Neuronal stem cell (in vitro differentiated cells): Measurements from ENCODE around the gene SIGLEC1.
A peak's percentile ranks its signal among the peaks of the same experiment; 100 is the strongest.

ENCODE experiments used
- DNase-seq: peaks from one replicate; pipeline ENCODE4 v3.0.0-alpha.2; 2013; ENCODE audit warnings: low spot score
- H2AFZ ChIP-seq: one replicate; pipeline ENCODE4 v1.6.1; 2013; ENCODE audit warnings: mild to moderate bottlenecking, low read length, inconsistent platforms
- H2AK5ac ChIP-seq: 2 replicates; pipeline ENCODE4 v1.6.1; 2013; ENCODE audit warnings: low read depth, mild to moderate bottlenecking, inconsistent platforms, low read length, moderate library complexity, mixed read lengths
- H2BK120ac ChIP-seq: 2 replicates; pipeline ENCODE4 v1.6.1; 2013; ENCODE audit warnings: low read depth, mild to moderate bottlenecking, inconsistent platforms, low read length, moderate library complexity, mixed read lengths
- H2BK12ac ChIP-seq: one replicate; pipeline ENCODE4 v1.6.1; 2013; ENCODE audit warnings: low read length, inconsistent platforms
- H2BK15ac ChIP-seq: 2 replicates; pipeline ENCODE4 v1.6.1; 2013; ENCODE audit warnings: mild to moderate bottlenecking, low read length, inconsistent platforms, mixed read lengths
- H2BK5ac ChIP-seq: one replicate; pipeline ENCODE4 v1.6.1; 2013; ENCODE audit warnings: inconsistent platforms, mild to moderate bottlenecking, low read length, moderate library complexity
- H3K14ac ChIP-seq: one replicate; pipeline ENCODE4 v1.6.1; 2013; ENCODE audit warnings: low read length, inconsistent platforms
- H3K18ac ChIP-seq: 2 replicates; pipeline ENCODE4 v1.6.1; 2013; ENCODE audit warnings: low read length, inconsistent platforms
- H3K23ac ChIP-seq: 2 replicates; pipeline ENCODE4 v1.6.1; 2013; ENCODE audit warnings: low read depth, mild to moderate bottlenecking, mixed read lengths, low read length, inconsistent platforms; ENCODE audit not compliant: poor library complexity
- H3K27ac ChIP-seq: replicated peaks from 3 replicates; pipeline ENCODE4 v1.5.1; 2013; ENCODE audit warnings: low read length, inconsistent platforms
- H3K27me3 ChIP-seq, 3 experiments: 2 replicates each; pipeline ENCODE4 v1.6.1; 2013; ENCODE audit warnings: low read length in 3 of 3, mild to moderate bottlenecking in 2 of 3, inconsistent platforms in 1 of 3, low read depth in 1 of 3, mixed read lengths in 1 of 3, moderate library complexity in 1 of 3; ENCODE audit not compliant: control insufficient read depth in 3 of 3, insufficient read depth in 3 of 3
- H3K36me3 ChIP-seq, 2 donors: replicated peaks in 1 of 2; 2 replicates each; pipeline ENCODE4 v1.6.1; 2013; ENCODE audit warnings: low read length in 2 of 2; ENCODE audit not compliant: control insufficient read depth in 2 of 2, insufficient read depth in 2 of 2
- H3K4ac ChIP-seq: 2 replicates; pipeline ENCODE4 v1.6.1; 2013; ENCODE audit warnings: inconsistent platforms, mild to moderate bottlenecking, low read length, moderate library complexity
- H3K4me1 ChIP-seq, 2 donors: 1 replicate in 1 of 2; 2 replicates in 1 of 2; pipeline ENCODE4 v1.6.1; 2013; ENCODE audit warnings: low read length in 2 of 2, low read depth in 1 of 2; ENCODE audit not compliant: control insufficient read depth in 2 of 2, insufficient read depth in 1 of 2
- H3K4me2 ChIP-seq: one replicate; pipeline ENCODE4 v1.6.1; 2013; ENCODE audit warnings: mild to moderate bottlenecking, low read length, inconsistent platforms; ENCODE audit not compliant: insufficient read depth, poor library complexity, severe bottlenecking
- H3K4me3 ChIP-seq, 2 donors: 2 replicates each; pipeline ENCODE4 v1.5.1; 2013; ENCODE audit warnings: low read length in 2 of 2, mild to moderate bottlenecking in 2 of 2, inconsistent platforms in 1 of 2, moderate library complexity in 1 of 2
- H3K79me1 ChIP-seq: one replicate; pipeline ENCODE4 v1.6.1; 2013; ENCODE audit warnings: low read depth, mild to moderate bottlenecking, inconsistent platforms, low read length, moderate library complexity
- H3K9ac ChIP-seq: one replicate; pipeline ENCODE4 v1.6.1; 2013; ENCODE audit warnings: mild to moderate bottlenecking, low read depth, low read length, inconsistent platforms; ENCODE audit not compliant: poor library complexity
- H3K9me3 ChIP-seq, 2 donors: replicated peaks in 1 of 2; 2 replicates each; pipeline versions ENCODE3 to v1.6.1; 2013; ENCODE audit warnings: low read length in 2 of 2, mild to moderate bottlenecking in 2 of 2, inconsistent platforms in 1 of 2, low read depth in 1 of 2, mixed read lengths in 1 of 2, moderate library complexity in 1 of 2; ENCODE audit not compliant: control insufficient read depth in 2 of 2, insufficient read depth in 1 of 2
- H4K8ac ChIP-seq: one replicate; pipeline ENCODE4 v1.6.1; 2013; ENCODE audit warnings: low read depth, mild to moderate bottlenecking, inconsistent platforms, low read length, moderate library complexity
- H4K91ac ChIP-seq: one replicate; pipeline ENCODE4 v1.6.1; 2013; ENCODE audit warnings: low read length, low read depth, mild to moderate bottlenecking, inconsistent platforms; ENCODE audit not compliant: poor library complexity
- WGBS, 2 donors: extraction: QIAGEN DNeasy Blood & Tissue Kit; methylation state at CpG; one replicate each; pipeline ENCODE4 v1.1.7; 2013; ENCODE audit warnings: missing lambda C conversion rate in 2 of 2, mixed read lengths in 1 of 2; ENCODE audit not compliant: insufficient read length in 2 of 2, insufficient replicate concordance in 1 of 2; ENCODE audit errors: extremely low coverage in 2 of 2; 5-methylcytosine and 5-hydroxymethylcytosine counted together

Gene SIGLEC1

DNA sequence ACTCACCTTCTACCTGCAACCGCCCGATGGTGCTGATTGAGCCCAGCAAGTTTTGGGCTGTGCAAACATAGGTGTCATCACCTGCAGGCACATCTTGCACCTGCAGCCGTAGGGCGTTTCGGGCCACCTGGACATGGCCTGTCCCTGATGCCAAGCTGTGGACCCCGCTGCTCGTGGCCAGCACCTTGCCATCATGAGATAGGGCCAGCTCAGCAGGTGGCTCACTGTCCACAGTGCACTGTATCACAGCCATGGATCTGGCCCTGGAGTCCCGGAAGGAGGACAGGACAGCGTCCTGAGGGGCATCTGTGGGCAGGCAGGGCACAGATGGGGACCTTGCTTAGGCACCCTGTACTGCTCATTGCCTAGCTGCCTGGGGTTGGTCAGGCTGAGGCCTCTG lies 20.5 kb downstream of the SIGLEC1 start:
- DNase-seq: no peak
- Histone ChIP-seq H2AK5ac (peak overlapping the region; percentile 2), H3K4me1 (no peaks in the 10 kb centered on the region), H4K91ac (no peak overlapping the region), H2BK5ac (no peak overlapping the region), H3K36me3 (no peaks in the 10 kb centered on the region), H3K18ac (no peak overlapping the region), H3K9ac (peak overlapping the region; percentile 38), H3K27ac (no peak overlapping the region), H4K8ac (no peak overlapping the region), H3K27me3 (peaks cover 0 to 20% (median 0%) of the 10 kb centered on the region in 3 experiments), H2BK120ac (no peak overlapping the region), H3K9me3 (peaks cover 0 to 6% of the 10 kb centered on the region in 2 donors), H3K79me1 (no peaks in the 10 kb centered on the region), H2BK12ac (no peak overlapping the region), H3K4me2 (no peak overlapping the region), H3K23ac (no peak overlapping the region), H3K4me3 (peak overlapping the region in 1 of 2 donors; percentile 28), H3K14ac (peak overlapping the region; percentile 9), H2BK15ac (peak overlapping the region; percentile 30), H2AFZ (no peak overlapping the region), H3K4ac (no peak overlapping the region)
- WGBS, 2 donors: no CpG with 5 or more reads among the region's 9 CpGs

DNA sequence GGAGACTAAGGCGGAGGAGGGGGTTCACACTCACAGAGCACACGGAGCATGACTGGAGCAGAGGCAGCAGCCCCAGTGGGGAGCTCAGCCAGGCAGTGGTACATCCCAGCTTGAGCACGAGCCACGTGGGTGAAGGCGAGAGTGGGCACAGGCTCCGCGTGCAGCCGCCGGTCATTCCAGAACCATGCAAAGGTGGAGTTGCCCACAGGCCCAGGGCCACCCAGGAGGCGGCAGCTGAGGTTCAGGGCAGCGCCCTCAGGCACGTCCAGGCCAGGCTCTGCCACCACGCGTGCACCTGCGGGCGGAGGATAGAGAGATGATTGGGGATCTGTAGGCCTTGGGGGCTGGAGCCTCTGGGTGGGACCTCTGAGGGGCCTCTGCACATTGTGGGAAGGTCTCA lies 21.1 kb downstream of the SIGLEC1 start:
- H2BK15ac ChIP-seq: peak overlapping the region; percentile 30
- no CpG with 5 or more reads among the region's 16 CpGs for WGBS, 2 donors
- no peak overlapping the region for H2BK120ac ChIP-seq
- H4K8ac ChIP-seq: no peak overlapping the region
- no peak overlapping the region for H3K18ac ChIP-seq
- no peak overlapping the region for H3K27ac ChIP-seq
- H3K23ac ChIP-seq: no peak overlapping the region
- H3K27me3 ChIP-seq: peaks cover 0 to 26% (median 0%) of the 10 kb centered on the region in 3 experiments
- H2AK5ac ChIP-seq: peak overlapping the region; percentile 83
- no peak overlapping the region for H3K4me3 ChIP-seq
- no peak overlapping the region for H3K14ac ChIP-seq
- H2BK12ac ChIP-seq: no peak overlapping the region
- no peaks in the 10 kb centered on the region for H3K36me3 ChIP-seq
- H4K91ac ChIP-seq: no peak overlapping the region
- H3K9ac ChIP-seq: no peak overlapping the region
- no peaks in the 10 kb centered on the region for H3K79me1 ChIP-seq
- DNase-seq: no peak
- no peak overlapping the region for H3K4ac ChIP-seq
- no peak overlapping the region for H2BK5ac ChIP-seq
- peaks cover 0 to 2% of the 10 kb centered on the region in 2 donors for H3K9me3 ChIP-seq
- no peak overlapping the region for H3K4me2 ChIP-seq
- H3K4me1 ChIP-seq: no peaks in the 10 kb centered on the region
- no peak overlapping the region for H2AFZ ChIP-seq

DNA sequence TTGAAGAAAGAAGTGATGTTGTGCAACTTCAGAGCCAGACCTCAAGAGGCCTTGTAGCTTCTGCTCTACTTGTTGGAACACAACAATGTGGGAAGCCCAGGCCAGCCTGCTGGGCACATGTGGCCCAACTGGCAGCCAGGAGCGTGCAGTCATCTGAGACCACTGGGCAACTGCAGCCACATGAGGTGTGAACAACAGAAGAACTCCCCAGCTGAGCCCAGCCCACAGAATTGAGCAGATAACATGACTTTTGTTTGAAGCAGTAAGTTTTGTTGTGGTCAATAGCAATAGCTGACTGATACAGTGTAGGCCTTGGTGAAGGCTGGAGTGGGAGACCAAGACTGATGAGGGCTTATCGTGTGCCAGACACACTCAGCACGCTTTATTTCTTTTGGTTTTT lies 22.0 kb downstream of the SIGLEC1 start:
- Histone ChIP-seq H3K18ac (no peak overlapping the region), H4K91ac (no peak overlapping the region), H3K27ac (no peak overlapping the region), H2BK5ac (no peak overlapping the region), H2BK15ac (no peak overlapping the region), H3K79me1 (no peaks in the 10 kb centered on the region), H2AFZ (no peak overlapping the region), H4K8ac (no peak overlapping the region), H3K4ac (no peak overlapping the region), H3K9me3 (no peaks in the 10 kb centered on the region), H3K4me2 (no peak overlapping the region), H2BK120ac (no peak overlapping the region), H3K9ac (no peak overlapping the region), H3K4me3 (no peak overlapping the region), H3K36me3 (no peaks in the 10 kb centered on the region), H2BK12ac (no peak overlapping the region), H3K4me1 (no peaks in the 10 kb centered on the region), H3K23ac (no peak overlapping the region), H3K27me3 (peaks cover 0 to 35% (median 0%) of the 10 kb centered on the region in 3 experiments), H2AK5ac (no peak overlapping the region), H3K14ac (no peak overlapping the region)
- no CpG with 5 or more reads among the region's 3 CpGs for WGBS, 2 donors
- no peak for DNase-seq

DNA sequence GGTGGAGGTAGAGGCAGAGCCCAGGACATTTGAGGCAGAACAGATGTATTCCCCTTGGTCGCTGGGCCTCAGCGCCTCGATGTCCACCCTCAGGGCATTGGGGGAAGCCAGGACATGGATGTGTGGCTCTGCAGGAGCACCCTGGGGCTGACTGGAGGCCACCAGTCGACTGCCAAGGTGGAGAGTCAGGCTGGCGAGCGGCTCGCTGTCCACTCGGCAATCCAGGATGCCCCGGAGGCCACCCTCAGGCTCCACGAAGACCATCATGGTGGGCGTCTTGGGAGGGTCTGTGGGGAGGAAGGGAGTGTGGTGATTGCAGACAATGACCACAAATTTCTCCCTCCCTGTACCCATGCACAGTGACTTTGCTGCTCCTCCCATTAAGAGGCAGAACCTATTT lies 22.4 kb downstream of the SIGLEC1 start:
- no peak for DNase-seq
- Histone ChIP-seq H2BK120ac (no peak overlapping the region), H3K27me3 (peaks cover 0 to 39% (median 0%) of the 10 kb centered on the region in 3 experiments), H2AFZ (no peak overlapping the region), H3K18ac (no peak overlapping the region), H3K4me2 (no peak overlapping the region), H3K27ac (no peak overlapping the region), H2BK5ac (no peak overlapping the region), H3K36me3 (no peaks in the 10 kb centered on the region), H4K8ac (no peak overlapping the region), H3K4me3 (no peak overlapping the region), H3K9ac (no peak overlapping the region), H3K4me1 (no peaks in the 10 kb centered on the region), H3K9me3 (no peaks in the 10 kb centered on the region), H3K14ac (no peak overlapping the region), H2BK12ac (no peak overlapping the region), H3K23ac (no peak overlapping the region), H2BK15ac (no peak overlapping the region), H3K4ac (no peak overlapping the region), H4K91ac (no peak overlapping the region), H3K79me1 (no peaks in the 10 kb centered on the region), H2AK5ac (no peak overlapping the region)
- WGBS, 2 donors: no CpG with 5 or more reads among the region's 11 CpGs
